H1 (cell line): ENCODE data around the gene PHC2.

Experiments used
- CHD2 ChIP-seq: IDR thresholded peaks from 2 replicates; pipeline ENCODE4 v1.6.1; 2012; ENCODE audit warnings: low read length, improper control_type of control experiment
- EGR1 ChIP-seq: IDR thresholded peaks from 2 replicates; pipeline ENCODE4 v1.6.1; 2011; ENCODE audit warnings: low read depth, low read length, borderline replicate concordance
- EZH2 ChIP-seq: fragments of 200-600 bp; sonication (generic); IDR thresholded peaks from 2 replicates; pipeline ENCODE4 v1.7.1; 2012; ENCODE audit warnings: low read depth, mild to moderate bottlenecking, moderate library complexity, low read length, inconsistent platforms; ENCODE audit not compliant: severe bottlenecking
- JUN ChIP-seq: IDR thresholded peaks from 2 replicates; pipeline ENCODE4 v1.6.1; 2011; ENCODE audit warnings: low read depth, mild to moderate bottlenecking, improper control_type of control experiment, low read length
- NRF1 ChIP-seq: IDR thresholded peaks from 2 replicates; pipeline ENCODE4 v1.6.1; 2011; ENCODE audit warnings: mild to moderate bottlenecking, low read depth, low read length, improper control_type of control experiment
- POLR2AphosphoS5 ChIP-seq: IDR thresholded peaks from 2 replicates; pipeline ENCODE4 v1.6.1; 2011; ENCODE audit warnings: low read depth, low read length
- RFX5 ChIP-seq: IDR thresholded peaks from 2 replicates; pipeline ENCODE4 v1.6.1; 2011; ENCODE audit warnings: low read depth, low read length, improper control_type of control experiment, borderline replicate concordance
- SRF ChIP-seq: IDR thresholded peaks from 2 replicates; pipeline ENCODE4 v1.6.1; 2011; ENCODE audit warnings: mild to moderate bottlenecking, low read depth, low read length, moderate library complexity
- YY1 ChIP-seq: IDR thresholded peaks from 2 replicates; pipeline ENCODE4 v1.6.1; 2011; ENCODE audit warnings: low read depth, mild to moderate bottlenecking, low read length
- TF ChIP-seq, protein P1 (sequence below), 3 experiments: IDR thresholded peaks; 1 replicate in 2 of 3; 2 replicates in 1 of 3; pipeline versions ENCODE4 v1.5.1 to v1.6.1; 2011; ENCODE audit warnings: low read length in 3 of 3, mild to moderate bottlenecking in 3 of 3, inconsistent platforms in 2 of 3, low read depth in 1 of 3, moderate library complexity in 1 of 3; ENCODE audit not compliant: insufficient read depth in 1 of 3; ENCODE audit errors: control extremely low read depth in 1 of 3
- TF ChIP-seq, protein P2 (sequence below): IDR thresholded peaks from 2 replicates; pipeline ENCODE4 v1.6.1; 2012; ENCODE audit warnings: inconsistent platforms

GRCh38 chr1:33436557-33437285 lies 5.8 kb upstream of the PHC2 start:
- TF ChIP-seq JUN (no peak), EZH2 (no peak), SRF (no peak), POLR2AphosphoS5 (no peak), CHD2 (no peak), EGR1 (no peak), RFX5 (no peak), NRF1 (no peak), YY1 (no peak)
- TF ChIP-seq, protein P1, sequence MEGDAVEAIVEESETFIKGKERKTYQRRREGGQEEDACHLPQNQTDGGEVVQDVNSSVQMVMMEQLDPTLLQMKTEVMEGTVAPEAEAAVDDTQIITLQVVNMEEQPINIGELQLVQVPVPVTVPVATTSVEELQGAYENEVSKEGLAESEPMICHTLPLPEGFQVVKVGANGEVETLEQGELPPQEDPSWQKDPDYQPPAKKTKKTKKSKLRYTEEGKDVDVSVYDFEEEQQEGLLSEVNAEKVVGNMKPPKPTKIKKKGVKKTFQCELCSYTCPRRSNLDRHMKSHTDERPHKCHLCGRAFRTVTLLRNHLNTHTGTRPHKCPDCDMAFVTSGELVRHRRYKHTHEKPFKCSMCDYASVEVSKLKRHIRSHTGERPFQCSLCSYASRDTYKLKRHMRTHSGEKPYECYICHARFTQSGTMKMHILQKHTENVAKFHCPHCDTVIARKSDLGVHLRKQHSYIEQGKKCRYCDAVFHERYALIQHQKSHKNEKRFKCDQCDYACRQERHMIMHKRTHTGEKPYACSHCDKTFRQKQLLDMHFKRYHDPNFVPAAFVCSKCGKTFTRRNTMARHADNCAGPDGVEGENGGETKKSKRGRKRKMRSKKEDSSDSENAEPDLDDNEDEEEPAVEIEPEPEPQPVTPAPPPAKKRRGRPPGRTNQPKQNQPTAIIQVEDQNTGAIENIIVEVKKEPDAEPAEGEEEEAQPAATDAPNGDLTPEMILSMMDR (IDR thresholded peaks at IDR 0.05; ENCODE audit: control extremely low read depth in 1 of 3, insufficient read depth in 1 of 3, low read depth in 1 of 3, low read length in 3 of 3) = no peak
- TF ChIP-seq, protein P2, sequence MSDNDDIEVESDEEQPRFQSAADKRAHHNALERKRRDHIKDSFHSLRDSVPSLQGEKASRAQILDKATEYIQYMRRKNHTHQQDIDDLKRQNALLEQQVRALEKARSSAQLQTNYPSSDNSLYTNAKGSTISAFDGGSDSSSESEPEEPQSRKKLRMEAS = no peak
